ENCODE results near the gene DGKA.
"Not testable (repeated sequence)": the region's sequence is repeated elsewhere in the genome, so short reads cannot be mapped to it uniquely, and the experiment has no call there.

Gene DGKA

DNA sequence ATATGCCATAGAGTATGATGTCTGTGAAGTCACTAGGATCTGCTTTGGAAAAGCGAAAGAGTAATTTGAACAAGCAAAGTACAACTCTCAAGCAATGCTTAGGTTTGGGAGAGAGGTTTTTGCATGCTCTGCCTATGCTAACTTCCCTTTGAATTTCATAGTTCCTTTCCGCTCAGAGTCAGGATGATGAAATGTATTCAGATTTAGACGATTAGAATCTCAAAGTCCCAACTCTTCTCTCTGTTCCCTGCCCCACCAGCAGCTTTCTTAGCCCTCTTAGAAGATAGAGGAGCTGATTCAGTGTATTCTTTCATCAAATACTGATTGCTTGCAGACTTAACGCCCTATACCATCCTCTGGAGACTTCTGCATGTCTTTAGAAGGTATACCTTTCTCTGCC, 54.4 kb downstream of the DGKA start:
- Histone ChIP-seq H3K27ac (ENCODE audit: low read length) (no peak overlapping the region), H3K36me3 (ENCODE audit: control insufficient read depth in 1 of 2, insufficient read depth in 2 of 2, low read length in 2 of 2) (peaks cover 23 to 34% of the 10 kb centered on the region in 2 donors), H3K4me1 (ENCODE audit: control insufficient read depth in 1 of 2, insufficient read depth in 2 of 2, low read length in 2 of 2) (no peaks in the 10 kb centered on the region), H3K27me3 (ENCODE audit: low read depth, low read length) (no peaks in the 10 kb centered on the region), H3K4me3 (ENCODE audit: low read depth in 1 of 2, low read length in 2 of 2) (no peak overlapping the region), H3K9me3 (ENCODE audit: control insufficient read depth in 1 of 2, low read length in 2 of 2) (no peaks in the 10 kb centered on the region)

DNA sequence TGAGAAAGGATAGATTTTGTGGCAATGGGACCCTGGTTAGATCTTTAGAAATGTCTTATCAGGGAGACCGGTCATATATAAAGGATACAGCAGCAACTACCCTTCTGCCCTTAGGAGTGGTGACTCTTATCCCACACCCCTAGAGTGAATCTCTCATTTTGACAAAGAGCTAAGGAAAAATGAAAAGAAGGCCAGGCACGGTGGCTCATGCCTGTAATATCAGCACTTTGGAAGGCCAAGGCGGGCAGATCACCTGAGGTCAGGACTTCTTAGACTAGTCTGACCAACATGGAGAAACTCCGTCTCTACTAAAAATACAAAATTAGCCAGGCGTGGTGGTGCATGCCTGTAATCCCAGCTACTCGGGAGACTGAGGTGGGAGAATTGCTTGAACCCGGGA, 55.0 kb downstream of the DGKA start:
- not testable (repeated sequence) for H3K9me3 ChIP-seq (ENCODE audit: control insufficient read depth in 1 of 2, low read length in 2 of 2); H3K27me3 ChIP-seq (ENCODE audit: low read depth, low read length); H3K4me3 ChIP-seq (ENCODE audit: low read depth in 1 of 2, low read length in 2 of 2); H3K27ac ChIP-seq (ENCODE audit: low read length); H3K4me1 ChIP-seq (ENCODE audit: control insufficient read depth in 1 of 2, insufficient read depth in 2 of 2, low read length in 2 of 2)
- peaks cover 30 to 40% of the 10 kb centered on the region in 2 donors for H3K36me3 ChIP-seq (ENCODE audit: control insufficient read depth in 1 of 2, insufficient read depth in 2 of 2, low read length in 2 of 2)

DNA sequence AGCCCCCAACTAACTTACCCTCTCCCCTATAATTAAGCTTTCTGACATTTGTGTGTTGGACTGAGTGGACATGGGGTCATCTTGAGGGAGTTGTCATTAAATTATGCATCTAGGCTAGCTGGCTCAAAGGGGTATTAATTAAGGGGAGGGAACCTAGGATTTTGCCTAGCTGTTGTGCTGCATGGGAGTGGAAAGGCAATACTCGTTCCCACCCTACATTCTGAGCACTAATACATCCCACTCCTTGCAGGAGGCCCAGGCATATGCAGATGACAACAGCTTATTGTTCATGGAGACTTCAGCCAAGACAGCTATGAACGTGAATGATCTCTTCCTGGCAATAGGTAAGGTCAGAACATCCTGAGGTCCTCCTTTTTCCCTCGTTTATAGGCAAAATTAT, 60.1 kb downstream of the DGKA start:
- H3K4me3 ChIP-seq (ENCODE audit: low read depth in 1 of 2, low read length in 2 of 2) = no peak overlapping the region
- H3K27ac ChIP-seq (ENCODE audit: low read length) = no peak overlapping the region
- no peaks in the 10 kb centered on the region for H3K9me3 ChIP-seq (ENCODE audit: control insufficient read depth in 1 of 2, low read length in 2 of 2)
- H3K36me3 ChIP-seq (ENCODE audit: control insufficient read depth in 1 of 2, insufficient read depth in 2 of 2, low read length in 2 of 2) = peaks cover 41 to 61% of the 10 kb centered on the region in 2 donors
- H3K4me1 ChIP-seq (ENCODE audit: control insufficient read depth in 1 of 2, insufficient read depth in 2 of 2, low read length in 2 of 2) = peaks cover 0 to 3% of the 10 kb centered on the region in 2 donors
- no peaks in the 10 kb centered on the region for H3K27me3 ChIP-seq (ENCODE audit: low read depth, low read length)

DNA sequence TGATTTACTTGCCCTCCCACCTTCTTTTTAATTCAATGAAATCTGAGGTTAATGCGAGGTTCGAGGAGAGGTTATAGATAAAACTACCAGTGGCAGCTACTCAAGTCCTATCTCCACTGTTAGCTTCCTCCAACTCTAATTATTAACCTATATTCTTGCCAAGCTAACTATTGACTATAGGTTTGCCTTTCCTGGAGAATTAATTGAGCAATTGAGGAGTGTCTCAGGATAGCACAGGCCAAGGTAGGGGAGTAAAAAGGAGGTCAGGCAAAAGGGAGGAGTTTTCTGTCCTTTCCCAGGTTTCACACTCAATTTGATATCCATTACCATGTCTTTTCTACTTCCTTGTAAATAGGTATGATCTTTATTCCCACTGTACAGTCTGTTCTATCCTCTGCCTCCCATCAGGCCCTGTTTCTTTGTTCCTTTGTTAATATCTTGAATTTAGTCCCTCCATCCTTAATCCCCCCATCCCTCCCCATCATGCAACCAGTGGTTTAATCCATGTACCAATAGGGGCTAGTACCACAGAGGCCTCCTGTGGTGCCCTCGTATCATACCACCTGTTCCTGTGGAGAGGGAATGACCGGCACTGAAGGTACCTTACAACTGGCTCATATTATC, 62.4 kb downstream of the DGKA start:
- Histone ChIP-seq H3K9me3 (ENCODE audit: control insufficient read depth in 1 of 2, low read length in 2 of 2) (no peaks in the 10 kb centered on the region), H3K27ac (ENCODE audit: low read length) (peak overlapping the region; percentile 27), H3K4me3 (ENCODE audit: low read depth in 1 of 2, low read length in 2 of 2) (no peak overlapping the region), H3K36me3 (ENCODE audit: control insufficient read depth in 1 of 2, insufficient read depth in 2 of 2, low read length in 2 of 2) (peaks cover 40 to 53% of the 10 kb centered on the region in 2 donors), H3K27me3 (ENCODE audit: low read depth, low read length) (no peaks in the 10 kb centered on the region), H3K4me1 (ENCODE audit: control insufficient read depth in 1 of 2, insufficient read depth in 2 of 2, low read length in 2 of 2) (peaks cover 3 to 16% of the 10 kb centered on the region in 2 donors)

DNA sequence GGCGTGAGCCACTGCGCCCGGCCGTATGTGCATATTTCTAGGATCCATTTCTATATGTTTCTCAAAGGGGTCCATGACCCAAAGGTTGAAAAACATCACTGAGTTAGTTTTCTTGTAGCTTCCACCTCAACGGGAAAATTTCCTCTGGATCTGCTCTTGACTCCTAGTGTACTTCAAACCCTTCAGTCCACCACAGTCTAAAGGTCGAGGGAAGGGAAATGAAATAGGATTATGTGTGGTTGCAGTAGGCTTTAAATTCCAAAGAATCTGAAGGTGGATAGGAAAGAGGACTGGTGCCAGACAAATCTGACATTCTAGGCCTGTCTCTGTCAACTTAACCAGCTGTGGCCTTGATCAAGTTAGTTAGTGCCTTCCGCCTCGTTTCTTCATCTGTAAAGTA, 64.4 kb downstream of the DGKA start:
- no peak overlapping the region for H3K27ac ChIP-seq (ENCODE audit: low read length)

DNA sequence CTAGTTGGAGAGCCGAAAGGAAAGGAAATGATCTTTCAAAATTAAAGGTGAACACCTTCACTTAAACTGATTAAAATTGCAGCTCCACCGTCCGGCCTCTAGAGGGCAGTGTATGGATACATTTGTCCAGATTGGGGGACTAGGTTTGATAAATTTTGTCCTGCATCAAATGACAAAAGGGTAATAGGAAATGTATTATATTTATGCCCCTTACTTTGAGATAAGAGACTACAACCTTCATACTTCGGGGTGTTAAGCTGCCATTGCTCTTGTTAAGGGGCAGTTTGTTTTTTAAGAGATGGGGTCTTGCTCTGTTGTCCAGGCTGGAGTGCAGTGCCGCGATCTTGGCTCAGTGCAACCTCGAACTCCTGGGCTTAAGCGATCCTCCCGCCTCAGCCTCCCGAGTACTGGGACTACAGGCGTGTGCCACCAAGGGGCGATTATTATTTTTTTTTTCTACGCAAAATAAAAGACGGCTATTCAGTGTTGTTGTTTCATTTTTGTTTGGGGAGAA, 65.3 kb downstream of the DGKA start:
- Histone ChIP-seq H3K27ac (ENCODE audit: low read length) (peak overlapping the region; percentile 88), H3K4me1 (ENCODE audit: control insufficient read depth in 1 of 2, insufficient read depth in 2 of 2, low read length in 2 of 2) (peaks cover 3 to 18% of the 10 kb centered on the region in 2 donors), H3K27me3 (ENCODE audit: low read depth, low read length) (no peaks in the 10 kb centered on the region), H3K36me3 (ENCODE audit: control insufficient read depth in 1 of 2, insufficient read depth in 2 of 2, low read length in 2 of 2) (peaks cover 25 to 32% of the 10 kb centered on the region in 2 donors), H3K4me3 (ENCODE audit: low read depth in 1 of 2, low read length in 2 of 2) (peak overlapping the region; percentile 89 to 94), H3K9me3 (ENCODE audit: control insufficient read depth in 1 of 2, low read length in 2 of 2) (no peaks in the 10 kb centered on the region)

More for the DNA sequence above, 64.4 kb downstream of the DGKA start:
- H3K4me1 ChIP-seq (ENCODE audit: control insufficient read depth in 1 of 2, insufficient read depth in 2 of 2, low read length in 2 of 2) = peaks cover 3 to 18% of the 10 kb centered on the region in 2 donors
- H3K4me3 ChIP-seq (ENCODE audit: low read depth in 1 of 2, low read length in 2 of 2) = no peak overlapping the region
- peaks cover 34 to 41% of the 10 kb centered on the region in 2 donors for H3K36me3 ChIP-seq (ENCODE audit: control insufficient read depth in 1 of 2, insufficient read depth in 2 of 2, low read length in 2 of 2)
- no peaks in the 10 kb centered on the region for H3K27me3 ChIP-seq (ENCODE audit: low read depth, low read length)
- H3K9me3 ChIP-seq (ENCODE audit: control insufficient read depth in 1 of 2, low read length in 2 of 2) = no peaks in the 10 kb centered on the region

DNA sequence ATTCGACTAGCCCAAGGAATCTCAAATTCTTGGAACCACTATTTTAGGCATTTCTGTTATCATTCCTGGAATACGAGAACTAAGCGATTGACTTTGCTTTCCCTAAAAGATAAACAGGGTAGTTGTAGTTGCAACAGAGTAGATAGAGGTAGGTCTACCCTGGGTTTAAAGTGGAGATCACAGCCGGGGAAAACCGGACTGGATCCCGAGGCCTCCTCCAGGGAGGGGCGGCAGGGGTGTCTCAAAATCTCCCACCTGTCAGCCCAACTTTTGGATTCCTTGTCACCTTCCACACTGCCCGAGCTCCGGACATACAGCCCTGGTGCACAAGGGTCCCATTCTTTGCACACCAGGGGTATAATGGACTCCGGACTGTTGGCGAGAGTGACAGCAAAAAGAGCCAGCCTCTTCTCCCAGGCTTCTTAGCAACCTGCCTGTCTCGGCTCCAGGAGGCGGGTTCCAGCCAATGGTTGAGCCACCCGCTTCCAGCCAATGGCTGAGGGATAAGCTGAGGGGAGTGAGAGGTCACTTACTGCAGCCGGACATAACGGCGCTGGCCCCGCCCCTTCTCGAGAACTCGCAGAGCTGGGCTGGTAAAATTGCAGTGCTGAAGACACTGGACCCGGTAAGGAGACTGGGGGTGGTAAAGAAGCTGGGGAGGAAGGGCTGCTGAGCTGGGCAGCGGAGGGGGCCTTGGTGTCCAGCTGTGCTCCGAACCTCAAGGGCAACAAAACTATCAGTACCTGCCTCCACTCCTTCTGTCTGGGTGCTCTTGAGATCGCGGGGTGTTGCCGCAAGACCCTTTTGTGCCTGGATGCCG, 66.0 kb downstream of the DGKA start, which contains the start of gene SUOX:
SUOX (plus strand) TSS at position 562 of the 820 bp plus-strand sequence. CDS start 4,946 bp downstream, outside the sequence.
- peak within 1 kb of the TSS; percentile 89 to 94 for H3K4me3 ChIP-seq (ENCODE audit: low read depth in 1 of 2, low read length in 2 of 2)
- no peaks in the 10 kb centered on the region for H3K9me3 ChIP-seq (ENCODE audit: control insufficient read depth in 1 of 2, low read length in 2 of 2)
- no peaks in the 10 kb centered on the region for H3K27me3 ChIP-seq (ENCODE audit: low read depth, low read length)
- peak within 1 kb of the TSS; percentile 88 for H3K27ac ChIP-seq (ENCODE audit: low read length)
- peaks cover 24 to 29% of the 10 kb centered on the region in 2 donors for H3K36me3 ChIP-seq (ENCODE audit: control insufficient read depth in 1 of 2, insufficient read depth in 2 of 2, low read length in 2 of 2)
- peaks cover 3 to 18% of the 10 kb centered on the region in 2 donors for H3K4me1 ChIP-seq (ENCODE audit: control insufficient read depth in 1 of 2, insufficient read depth in 2 of 2, low read length in 2 of 2)

DNA sequence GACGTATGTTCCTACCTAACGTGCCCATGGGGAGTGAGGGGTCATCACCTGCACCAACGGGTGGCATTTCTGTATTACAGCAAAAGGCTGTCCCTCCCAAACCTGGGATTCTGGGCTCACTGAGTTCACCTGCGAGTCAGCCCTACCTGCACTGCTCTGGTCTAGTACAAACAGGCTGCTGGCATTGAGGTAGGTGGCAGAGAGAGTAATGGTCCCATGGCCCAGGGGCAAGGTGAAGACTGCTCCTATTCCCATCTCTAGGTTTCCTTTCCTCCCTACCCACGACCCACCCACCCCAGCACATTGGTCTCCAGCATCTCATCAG, 66.5 kb downstream of the DGKA start:
- H3K36me3 ChIP-seq (ENCODE audit: control insufficient read depth in 1 of 2, insufficient read depth in 2 of 2, low read length in 2 of 2) = peaks cover 24 to 29% of the 10 kb centered on the region in 2 donors
- no peaks in the 10 kb centered on the region for H3K27me3 ChIP-seq (ENCODE audit: low read depth, low read length)
- peaks cover 3 to 18% of the 10 kb centered on the region in 2 donors for H3K4me1 ChIP-seq (ENCODE audit: control insufficient read depth in 1 of 2, insufficient read depth in 2 of 2, low read length in 2 of 2)
- no peaks in the 10 kb centered on the region for H3K9me3 ChIP-seq (ENCODE audit: control insufficient read depth in 1 of 2, low read length in 2 of 2)
- H3K4me3 ChIP-seq (ENCODE audit: low read depth in 1 of 2, low read length in 2 of 2) = peak overlapping the region; percentile 89 to 94
- H3K27ac ChIP-seq (ENCODE audit: low read length) = peak overlapping the region; percentile 88

DNA sequence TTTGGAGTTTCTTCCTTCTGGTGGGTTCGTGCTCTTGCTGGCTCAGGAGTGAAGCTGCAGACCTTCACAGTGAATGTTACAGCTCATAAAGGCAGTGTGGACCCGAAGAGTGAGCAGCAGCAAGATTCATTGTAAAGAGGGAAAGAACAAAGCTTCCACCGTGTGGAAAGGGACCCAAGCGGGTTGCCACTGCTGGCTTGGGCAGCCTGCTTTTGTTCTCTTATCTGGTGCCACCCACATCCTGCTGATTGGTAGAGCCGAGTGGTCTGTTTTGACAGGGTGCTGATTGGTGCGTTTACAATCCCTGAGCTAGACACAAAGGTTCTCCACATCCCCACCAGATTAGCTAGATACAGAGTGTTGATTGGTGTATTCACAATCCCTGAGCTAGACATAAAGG, 68.6 kb downstream of the DGKA start:
- Histone ChIP-seq H3K36me3 (ENCODE audit: control insufficient read depth in 1 of 2, insufficient read depth in 2 of 2, low read length in 2 of 2) (peaks cover 20 to 26% of the 10 kb centered on the region in 2 donors), H3K4me1 (ENCODE audit: control insufficient read depth in 1 of 2, insufficient read depth in 2 of 2, low read length in 2 of 2) (peaks cover 3 to 18% of the 10 kb centered on the region in 2 donors)
- H3K9me3 ChIP-seq (ENCODE audit: control insufficient read depth in 1 of 2, low read length in 2 of 2); H3K27ac ChIP-seq (ENCODE audit: low read length); H3K27me3 ChIP-seq (ENCODE audit: low read depth, low read length); H3K4me3 ChIP-seq (ENCODE audit: low read depth in 1 of 2, low read length in 2 of 2): not testable (repeated sequence)

DNA sequence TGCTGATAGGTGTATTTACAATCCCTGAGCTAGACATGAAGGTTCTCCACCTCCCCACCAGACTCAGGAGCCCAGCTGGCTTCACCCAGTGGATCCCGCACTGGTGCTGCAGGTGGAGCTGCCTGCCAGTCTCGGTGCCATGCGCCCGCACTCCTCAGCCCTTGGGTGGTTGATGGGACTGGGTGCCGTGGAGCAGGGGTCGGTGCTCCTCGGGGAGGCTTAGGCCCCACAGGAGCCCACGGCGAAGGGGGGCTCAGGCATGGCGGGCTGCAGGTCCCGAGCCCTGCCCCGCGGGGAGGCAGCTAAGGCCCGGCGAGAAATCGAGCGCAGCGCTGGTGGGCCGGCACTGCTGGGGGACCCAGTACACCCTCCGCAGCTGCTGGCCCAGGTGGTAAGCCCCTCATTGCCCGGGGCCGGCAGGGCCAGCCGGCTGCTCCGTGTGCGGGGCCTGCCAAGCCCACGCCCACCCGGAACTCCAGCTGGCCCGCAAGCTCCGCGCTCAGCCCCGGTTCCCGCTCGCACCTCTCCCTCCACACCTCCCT, 69.1 kb downstream of the DGKA start:
- not testable (repeated sequence) for H3K9me3 ChIP-seq (ENCODE audit: control insufficient read depth in 1 of 2, low read length in 2 of 2); H3K27me3 ChIP-seq (ENCODE audit: low read depth, low read length); H3K27ac ChIP-seq (ENCODE audit: low read length); H3K4me3 ChIP-seq (ENCODE audit: low read depth in 1 of 2, low read length in 2 of 2)
- H3K4me1 ChIP-seq (ENCODE audit: control insufficient read depth in 1 of 2, insufficient read depth in 2 of 2, low read length in 2 of 2) = peaks cover 3 to 18% of the 10 kb centered on the region in 2 donors
- peaks cover 22 to 28% of the 10 kb centered on the region in 2 donors for H3K36me3 ChIP-seq (ENCODE audit: control insufficient read depth in 1 of 2, insufficient read depth in 2 of 2, low read length in 2 of 2)

DNA sequence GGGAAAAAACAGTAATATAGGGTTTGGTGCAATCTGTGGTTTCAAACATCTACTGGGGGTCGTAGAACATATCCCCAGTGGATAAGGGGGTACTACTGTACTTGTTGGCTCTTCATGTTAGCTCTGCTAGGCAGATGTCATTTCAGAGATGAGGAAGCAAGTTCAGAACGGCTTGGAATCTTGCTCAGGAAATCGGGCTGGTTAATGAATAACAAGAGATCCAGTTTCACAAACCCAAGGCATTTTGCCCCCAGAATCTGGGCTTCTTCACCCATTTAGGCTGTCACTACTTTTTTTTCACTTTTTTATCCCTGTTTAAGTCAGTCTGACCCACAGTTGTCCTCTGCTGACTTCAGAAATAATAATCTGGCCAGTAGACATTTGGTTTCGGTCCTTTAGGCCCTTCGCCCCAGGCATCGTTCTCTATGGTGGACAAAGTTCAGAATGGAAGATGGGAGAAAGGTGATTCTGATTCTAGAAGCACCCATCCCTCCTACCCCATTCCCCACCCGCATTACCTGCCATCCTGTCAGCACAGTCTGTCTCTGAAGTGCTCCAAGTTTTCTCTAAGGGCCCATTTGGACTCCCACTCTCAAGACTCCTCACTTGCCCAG, 70.6 kb downstream of the DGKA start:
- no peak overlapping the region for H3K27ac ChIP-seq (ENCODE audit: low read length)
- peaks cover 22 to 28% of the 10 kb centered on the region in 2 donors for H3K36me3 ChIP-seq (ENCODE audit: control insufficient read depth in 1 of 2, insufficient read depth in 2 of 2, low read length in 2 of 2)
- no peaks in the 10 kb centered on the region for H3K27me3 ChIP-seq (ENCODE audit: low read depth, low read length)
- H3K4me1 ChIP-seq (ENCODE audit: control insufficient read depth in 1 of 2, insufficient read depth in 2 of 2, low read length in 2 of 2) = peaks cover 0 to 13% of the 10 kb centered on the region in 2 donors
- H3K4me3 ChIP-seq (ENCODE audit: low read depth in 1 of 2, low read length in 2 of 2) = no peak overlapping the region
- no peaks in the 10 kb centered on the region for H3K9me3 ChIP-seq (ENCODE audit: control insufficient read depth in 1 of 2, low read length in 2 of 2)

All from muscle layer of duodenum (tissue), 2 donors.